Gastrocnemius medialis (tissue), 4 donors: ENCODE results near the gene PDF. TPM values are rescaled to one million over a fixed set of nuclear protein-coding genes. Genes with fewer than 3 reads are reported as not detected.
"Not testable (repeated sequence)": the region's sequence is repeated elsewhere in the genome, so short reads cannot be mapped to it uniquely, and the experiment has no call there.

Experiments
- ATAC-seq, 2 donors: fragments of 150-250 bp; one replicate each; pipeline ENCODE4 v1.9.1; 2016
- DNase-seq, 2 donors: peaks; one replicate each; pipeline ENCODE4 v3.0.0-alpha.2; 2019
- H3K27ac ChIP-seq, 4 donors: fragments of 200-600 bp; sonication (generic); 1 replicate in 1 of 4; 2 replicates in 3 of 4; pipeline ENCODE4 v1.5.1; 2016 to 2018; ENCODE audit warnings: mild to moderate bottlenecking in 2 of 4, moderate library complexity in 1 of 4
- H3K27me3 ChIP-seq, 3 donors: fragments of 200-600 bp; sonication (generic) in 2 of 3; 1 replicate in 1 of 3; 2 replicates in 2 of 3; pipeline versions ENCODE4 v1.5.1 to v1.6.0; 2016 to 2019; ENCODE audit warnings: mild to moderate bottlenecking in 1 of 3, moderate library complexity in 1 of 3
- H3K36me3 ChIP-seq, 2 donors: fragments of 200-600 bp; sonication (generic) in 1 of 2; one replicate each; pipeline ENCODE4 v1.5.1; 2017 to 2018
- H3K4me1 ChIP-seq, 2 donors: fragments of 200-600 bp; sonication (generic) in 1 of 2; one replicate each; pipeline ENCODE4 v1.5.1; 2016 to 2017; ENCODE audit warnings: mild to moderate bottlenecking in 2 of 2
- H3K4me3 ChIP-seq, 4 donors: fragments of 200-600 bp; sonication (generic) in 3 of 4; 1 replicate in 1 of 4; 2 replicates in 3 of 4; pipeline ENCODE4 v1.5.1; 2016 to 2019; ENCODE audit warnings: mild to moderate bottlenecking in 2 of 4
- H3K9me3 ChIP-seq, 3 donors: fragments of 200-600 bp; sonication (generic) in 2 of 3; 1 replicate in 1 of 3; 2 replicates in 2 of 3; pipeline ENCODE4 v1.5.1; 2016 to 2019
- POLR2A ChIP-seq, 2 donors: fragments of 450-650 bp; IDR thresholded peaks; one replicate each; pipeline ENCODE4 v1.6.1; 2017; ENCODE audit warnings: antibody characterized with exemption in 2 of 2, mild to moderate bottlenecking in 2 of 2, moderate library complexity in 2 of 2
- in situ Hi-C, 4 donors: fragments of 200-750 bp; cut with MboI; loops; one replicate each; pipeline versions ENCODE4 v1.15.0 to v1.8.0; 2017; ENCODE audit warnings: low sequenced_read_pairs in 4 of 4
- intact Hi-C: fragments of 100-400 bp; cut with DNase I; formaldehyde crosslinking; loops from one replicate; pipeline ENCODE4 v1.15.1; 2023; ENCODE audit warnings: low total_unique reads
- total RNA-seq, 4 donors: library from RNA; depleted of rRNA; stranded (reverse); fragments of >200 nt; gene quantifications; one replicate each; pipeline versions ENCODE4 v1.1.0 to v1.2.3, GENCODE V29; 2016
- TF ChIP-seq, protein P1 (sequence below), 5 experiments: fragments of 450-650 bp in 3 of 5; fragments of 200-600 bp in 2 of 5; sonication (generic) in 2 of 5; IDR thresholded peaks in 4 of 5; conservative IDR thresholded peaks in 1 of 5; 1 replicate in 4 of 5; 2 replicates in 1 of 5; pipeline ENCODE4 v1.5.1; 2016 to 2019; ENCODE audit warnings: antibody characterized with exemption in 5 of 5, mild to moderate bottlenecking in 3 of 5, moderate library complexity in 3 of 5

PDF gene
- total RNA-seq, 4 donors from 2014 or later = 11.0 to 23.1 (median 16.8) TPM

DNA sequence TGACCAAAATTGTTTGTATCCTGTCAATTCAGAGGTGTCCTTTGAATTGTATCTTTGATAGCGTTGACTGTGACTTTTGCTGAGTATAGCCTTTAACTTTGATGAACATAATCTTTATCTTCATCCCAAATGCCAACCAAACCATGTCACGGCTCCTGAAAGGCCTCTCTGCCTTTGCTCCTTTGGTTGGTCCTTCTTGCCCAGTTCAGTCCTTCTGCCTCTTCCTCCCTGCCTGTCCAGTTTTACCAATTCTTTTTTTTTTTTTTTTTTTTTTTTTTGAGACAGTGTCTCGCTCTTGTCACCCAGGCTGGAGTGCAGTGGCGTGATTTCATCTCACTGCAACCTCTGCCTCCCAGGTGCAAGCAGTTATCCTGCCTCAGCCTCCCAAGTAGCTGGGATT is 32.1 kb downstream of the PDF start:
- Histone ChIP-seq H3K4me1 (no peaks in the 10 kb centered on the region), H3K4me3 (no peak overlapping the region), H3K27ac (no peak overlapping the region), H3K27me3 (no peaks in the 10 kb centered on the region), H3K36me3 (peaks cover 0 to 16% of the 10 kb centered on the region in 2 donors), H3K9me3 (no peaks in the 10 kb centered on the region)
- in situ Hi-C loops (loop anchor here in 2 of 4 donors (25.0 kb wide), 2 partner anchors 136 to 761 kb away; partner anchors contain the start of gene ZFP90 (in 1 of the 2)), intact Hi-C loops (no loop called here)
- DNase-seq = no peak
- ATAC-seq = no peak
- no peak for TF ChIP-seq POLR2A (IDR thresholded peaks at IDR 0.05)
- TF ChIP-seq, protein P1, sequence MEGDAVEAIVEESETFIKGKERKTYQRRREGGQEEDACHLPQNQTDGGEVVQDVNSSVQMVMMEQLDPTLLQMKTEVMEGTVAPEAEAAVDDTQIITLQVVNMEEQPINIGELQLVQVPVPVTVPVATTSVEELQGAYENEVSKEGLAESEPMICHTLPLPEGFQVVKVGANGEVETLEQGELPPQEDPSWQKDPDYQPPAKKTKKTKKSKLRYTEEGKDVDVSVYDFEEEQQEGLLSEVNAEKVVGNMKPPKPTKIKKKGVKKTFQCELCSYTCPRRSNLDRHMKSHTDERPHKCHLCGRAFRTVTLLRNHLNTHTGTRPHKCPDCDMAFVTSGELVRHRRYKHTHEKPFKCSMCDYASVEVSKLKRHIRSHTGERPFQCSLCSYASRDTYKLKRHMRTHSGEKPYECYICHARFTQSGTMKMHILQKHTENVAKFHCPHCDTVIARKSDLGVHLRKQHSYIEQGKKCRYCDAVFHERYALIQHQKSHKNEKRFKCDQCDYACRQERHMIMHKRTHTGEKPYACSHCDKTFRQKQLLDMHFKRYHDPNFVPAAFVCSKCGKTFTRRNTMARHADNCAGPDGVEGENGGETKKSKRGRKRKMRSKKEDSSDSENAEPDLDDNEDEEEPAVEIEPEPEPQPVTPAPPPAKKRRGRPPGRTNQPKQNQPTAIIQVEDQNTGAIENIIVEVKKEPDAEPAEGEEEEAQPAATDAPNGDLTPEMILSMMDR (IDR thresholded peaks at IDR 0.05 in 4 of 5, conservative IDR thresholded peaks at IDR 0.05 in 1 of 5) = no peak

DNA sequence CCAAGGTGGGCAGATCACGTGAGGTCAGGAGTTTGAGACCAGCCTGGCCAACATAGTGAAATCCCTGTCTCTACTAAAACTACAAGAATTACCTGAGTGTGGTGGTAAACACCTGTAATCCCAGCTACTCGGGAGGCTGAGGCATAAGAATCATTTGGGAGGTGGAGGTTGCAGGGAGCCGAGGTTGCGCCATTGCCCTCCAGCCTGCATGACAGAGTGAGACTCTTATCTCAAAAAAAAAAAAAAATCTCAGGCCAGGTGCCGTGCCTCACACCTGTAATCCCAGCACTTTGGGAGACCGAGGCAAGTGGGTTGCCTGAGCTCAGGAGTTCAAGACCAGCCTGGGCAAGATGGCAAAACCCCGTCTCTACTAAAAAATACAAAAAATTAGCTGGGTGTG is 33.6 kb downstream of the PDF start:
- H3K9me3 ChIP-seq, ATAC-seq, H3K27ac ChIP-seq, H3K27me3 ChIP-seq, intact Hi-C loops, H3K4me3 ChIP-seq, H3K4me1 ChIP-seq, DNase-seq: not testable (repeated sequence)
- in situ Hi-C loops = loop anchor here in 2 of 4 donors (25.0 kb wide), 2 partner anchors 134 to 759 kb away; partner anchors contain the start of gene ZFP90 (in 1 of the 2)
- H3K36me3 ChIP-seq = peaks cover 0 to 15% of the 10 kb centered on the region in 2 donors

DNA sequence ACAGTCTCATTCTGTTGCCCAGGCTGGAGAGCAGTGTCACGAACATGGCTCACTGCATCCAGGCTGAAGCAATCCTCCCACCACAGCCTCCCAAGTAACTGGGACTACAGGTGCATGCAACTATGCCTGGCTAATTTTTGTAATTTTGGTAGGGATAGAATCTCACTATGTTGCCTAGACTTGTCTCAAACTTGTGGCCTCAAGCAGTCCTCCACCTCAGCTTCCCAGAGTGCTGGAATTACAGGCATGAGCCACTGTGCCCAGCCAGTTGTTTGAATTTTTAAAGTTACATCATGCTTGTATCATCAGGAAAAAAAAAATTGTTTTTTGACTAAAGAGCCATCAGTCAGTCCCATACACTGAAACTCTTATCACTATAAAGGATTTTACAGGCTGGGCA is 36.3 kb downstream of the PDF start:
- TF ChIP-seq, protein P1 (IDR thresholded peaks at IDR 0.05 in 4 of 5, conservative IDR thresholded peaks at IDR 0.05 in 1 of 5) = no peak
- no peak for TF ChIP-seq POLR2A (IDR thresholded peaks at IDR 0.05)
- in situ Hi-C loops (loop anchor here in 2 of 4 donors (25.0 kb wide), 2 partner anchors 132 to 757 kb away; partner anchors contain the start of gene ZFP90 (in 1 of the 2)), intact Hi-C loops (no loop called here)
- Histone ChIP-seq H3K9me3 (no peaks in the 10 kb centered on the region), H3K27ac (no peak overlapping the region), H3K27me3 (no peaks in the 10 kb centered on the region), H3K4me1 (no peaks in the 10 kb centered on the region), H3K36me3 (no peaks in the 10 kb centered on the region), H3K4me3 (no peak overlapping the region)
- DNase-seq (no peak), ATAC-seq (no peak)

- Histone ChIP-seq H3K27ac (no peak overlapping the region), H3K36me3 (no peaks in the 10 kb centered on the region), H3K9me3 (no peaks in the 10 kb centered on the region), H3K4me1 (no peaks in the 10 kb centered on the region), H3K4me3 (no peak overlapping the region), H3K27me3 (no peaks in the 10 kb centered on the region)
- intact Hi-C loops (no loop called here), in situ Hi-C loops (loop anchor here in 2 of 4 donors (25.0 kb wide), 2 partner anchors 131 to 756 kb away; partner anchors contain the start of gene ZFP90 (in 1 of the 2))
- no peak for ATAC-seq
- TF ChIP-seq, protein P1 (IDR thresholded peaks at IDR 0.05 in 4 of 5, conservative IDR thresholded peaks at IDR 0.05 in 1 of 5) = no peak
- DNase-seq = no peak
These were observed 37.0 kb downstream of the PDF start for GRCh38 chr16:69293401-69293800.

- H3K9me3 ChIP-seq, H3K4me3 ChIP-seq, H3K27me3 ChIP-seq, intact Hi-C loops, DNase-seq, H3K36me3 ChIP-seq, ATAC-seq, H3K27ac ChIP-seq, H3K4me1 ChIP-seq: not testable (repeated sequence)
- in situ Hi-C loops = loop anchor here in 2 of 4 donors (25.0 kb wide), 2 partner anchors 129 to 754 kb away; partner anchors contain the start of gene ZFP90 (in 1 of the 2)
These were observed 38.7 kb downstream of the PDF start for GRCh38 chr16:69291657-69292056.
